HL-60 (cell line): ENCODE data around the gene E4F1.

Experiments used
- GABPA ChIP-seq: IDR thresholded peaks from 2 replicates; pipeline ENCODE4 v1.6.1; 2012; ENCODE audit warnings: low read depth
- POLR2AphosphoS5 ChIP-seq: IDR thresholded peaks from 2 replicates; pipeline ENCODE4 v1.6.1; 2012; ENCODE audit warnings: low read depth
- TF ChIP-seq, protein P1 (sequence below): IDR thresholded peaks from one replicate; pipeline ENCODE4 v1.5.1; 2011; ENCODE audit warnings: low read length, control low read depth, inconsistent platforms; ENCODE audit not compliant: insufficient read depth

DNA sequence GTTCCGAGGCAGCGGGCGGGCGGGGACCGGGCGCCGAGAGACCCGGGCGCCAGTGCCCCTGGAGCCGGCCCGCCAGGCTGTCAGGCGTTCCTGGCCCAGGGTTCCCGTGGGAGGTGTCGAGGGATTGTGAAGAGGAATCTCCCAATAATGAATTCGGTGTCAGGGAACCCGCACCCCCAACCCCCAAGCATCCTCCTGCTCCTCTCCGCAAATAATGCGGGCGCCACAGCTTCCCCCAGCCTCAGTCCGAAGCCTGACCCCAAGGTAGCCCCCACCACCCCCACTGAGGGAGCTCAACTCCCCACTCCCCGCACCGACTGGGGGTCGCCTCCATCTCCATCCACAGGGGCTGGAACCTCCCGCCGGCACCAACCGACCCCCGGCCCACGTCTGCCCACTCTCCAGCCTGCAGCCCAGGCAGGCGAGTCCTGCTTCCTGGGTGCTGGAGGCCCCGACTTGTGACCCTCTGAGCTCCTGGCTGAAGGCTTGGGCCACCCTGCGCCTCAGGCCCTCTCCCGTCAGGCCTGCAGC lies 26.3 kb upstream of the E4F1 start:
- TF ChIP-seq, protein P1, sequence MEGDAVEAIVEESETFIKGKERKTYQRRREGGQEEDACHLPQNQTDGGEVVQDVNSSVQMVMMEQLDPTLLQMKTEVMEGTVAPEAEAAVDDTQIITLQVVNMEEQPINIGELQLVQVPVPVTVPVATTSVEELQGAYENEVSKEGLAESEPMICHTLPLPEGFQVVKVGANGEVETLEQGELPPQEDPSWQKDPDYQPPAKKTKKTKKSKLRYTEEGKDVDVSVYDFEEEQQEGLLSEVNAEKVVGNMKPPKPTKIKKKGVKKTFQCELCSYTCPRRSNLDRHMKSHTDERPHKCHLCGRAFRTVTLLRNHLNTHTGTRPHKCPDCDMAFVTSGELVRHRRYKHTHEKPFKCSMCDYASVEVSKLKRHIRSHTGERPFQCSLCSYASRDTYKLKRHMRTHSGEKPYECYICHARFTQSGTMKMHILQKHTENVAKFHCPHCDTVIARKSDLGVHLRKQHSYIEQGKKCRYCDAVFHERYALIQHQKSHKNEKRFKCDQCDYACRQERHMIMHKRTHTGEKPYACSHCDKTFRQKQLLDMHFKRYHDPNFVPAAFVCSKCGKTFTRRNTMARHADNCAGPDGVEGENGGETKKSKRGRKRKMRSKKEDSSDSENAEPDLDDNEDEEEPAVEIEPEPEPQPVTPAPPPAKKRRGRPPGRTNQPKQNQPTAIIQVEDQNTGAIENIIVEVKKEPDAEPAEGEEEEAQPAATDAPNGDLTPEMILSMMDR: no peak
- no peak for TF ChIP-seq GABPA
- TF ChIP-seq POLR2AphosphoS5: no peak
